HG02840 (cell line): Measurements from ENCODE around the gene LRRC42.
"Not testable (repeated sequence)": the region's sequence is repeated elsewhere in the genome, so short reads cannot be mapped to it uniquely, and the experiment has no call there.

Experiments
- ATAC-seq: cut with Tn5 transposase; IDR thresholded peaks from one replicate; pipeline ENCODE4 v1.9.1; 2021; ENCODE audit warnings: mild to moderate bottlenecking, moderate library complexity, moderate number of reproducible peaks; ENCODE audit not compliant: unreplicated experiment, low FRiP score

Gene LRRC42

DNA sequence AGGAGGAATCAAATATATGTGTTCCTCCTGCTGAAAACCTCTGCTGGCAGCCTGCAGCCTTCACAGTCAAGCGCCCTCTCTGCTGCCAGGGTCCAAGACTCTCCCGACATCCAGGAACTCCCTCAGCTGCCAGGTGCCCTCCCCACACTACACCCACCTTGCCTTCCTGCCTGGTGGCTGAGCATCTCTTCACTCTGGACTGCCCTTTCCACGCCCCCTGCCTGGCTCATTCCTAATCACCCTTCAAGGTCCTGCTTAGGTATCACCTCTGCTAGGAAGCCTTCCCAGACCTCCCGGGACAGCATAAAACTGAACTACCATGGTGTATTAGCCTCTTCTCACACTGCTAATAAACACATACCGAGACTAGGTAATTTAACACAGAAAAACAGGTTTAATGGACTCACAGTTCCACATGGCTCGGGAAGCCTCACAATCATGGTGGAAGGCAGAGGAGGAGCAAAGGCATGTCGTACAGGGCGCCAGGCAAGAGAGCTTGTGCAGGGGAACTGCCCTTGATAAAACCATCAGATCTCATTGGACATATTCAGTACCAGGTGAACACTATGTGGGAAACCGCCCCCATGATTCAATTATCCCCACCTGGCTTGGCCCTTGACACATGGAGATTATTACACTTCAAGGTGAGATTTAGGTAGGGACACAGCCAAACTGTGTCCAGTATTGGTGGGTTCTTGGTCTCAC, 56.5 kb downstream of the LRRC42 start:
- ATAC-seq: no peak

DNA sequence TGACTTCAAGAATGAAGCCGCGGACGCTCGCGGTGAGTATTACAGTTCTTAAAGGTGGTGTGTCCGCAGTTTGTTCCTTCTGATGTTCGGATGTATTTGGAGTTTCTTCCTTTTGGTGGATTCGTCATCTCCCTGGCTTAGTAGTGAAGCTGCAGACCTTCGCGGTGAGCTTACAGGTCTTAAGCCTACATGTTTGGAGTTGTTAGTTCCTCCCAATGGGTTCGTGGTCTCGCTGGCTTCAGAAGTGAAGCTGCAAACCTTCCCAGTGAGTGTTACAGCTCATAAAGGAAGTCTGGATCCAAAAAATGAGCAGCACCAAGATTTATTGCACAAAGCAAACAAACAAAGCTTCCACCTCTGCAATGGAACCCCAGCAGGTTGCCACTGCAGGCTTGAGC, 57.1 kb downstream of the LRRC42 start:
- no peak for ATAC-seq

DNA sequence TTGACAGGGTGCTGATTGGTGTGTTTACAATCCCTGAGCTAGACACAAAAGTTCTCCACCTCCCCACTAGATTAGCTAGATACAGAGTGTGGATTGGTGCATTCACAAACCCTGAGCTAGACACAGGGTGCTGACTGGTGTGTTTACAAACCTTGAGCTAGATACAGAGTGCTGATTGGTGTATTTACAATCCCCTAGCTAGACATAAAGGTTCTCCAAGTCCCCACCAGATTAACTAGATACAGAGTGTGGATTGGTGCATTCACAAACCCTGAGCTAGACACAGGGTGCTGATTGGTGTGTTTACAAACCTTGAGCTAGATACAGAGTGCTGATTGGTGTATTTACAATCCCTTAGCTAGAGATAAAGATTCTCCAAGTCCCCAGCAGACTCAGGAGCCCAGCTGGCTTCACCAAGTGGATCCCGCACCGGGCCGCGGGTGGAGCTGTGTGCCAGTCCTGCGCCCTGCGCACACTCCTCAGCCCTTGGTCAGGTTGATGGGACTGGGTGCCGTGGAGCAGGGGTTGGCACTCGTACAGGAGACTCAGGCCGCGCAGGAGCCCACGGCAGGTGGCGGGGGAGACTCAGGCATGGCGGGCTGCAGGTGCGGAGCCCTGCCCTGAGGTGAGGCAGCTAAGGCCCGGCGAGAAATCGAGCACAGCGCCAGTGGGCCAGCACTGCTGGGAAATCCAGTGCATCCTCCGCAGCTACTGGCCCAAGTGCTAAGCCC, 57.8 kb downstream of the LRRC42 start:
- not testable (repeated sequence) for ATAC-seq

DNA sequence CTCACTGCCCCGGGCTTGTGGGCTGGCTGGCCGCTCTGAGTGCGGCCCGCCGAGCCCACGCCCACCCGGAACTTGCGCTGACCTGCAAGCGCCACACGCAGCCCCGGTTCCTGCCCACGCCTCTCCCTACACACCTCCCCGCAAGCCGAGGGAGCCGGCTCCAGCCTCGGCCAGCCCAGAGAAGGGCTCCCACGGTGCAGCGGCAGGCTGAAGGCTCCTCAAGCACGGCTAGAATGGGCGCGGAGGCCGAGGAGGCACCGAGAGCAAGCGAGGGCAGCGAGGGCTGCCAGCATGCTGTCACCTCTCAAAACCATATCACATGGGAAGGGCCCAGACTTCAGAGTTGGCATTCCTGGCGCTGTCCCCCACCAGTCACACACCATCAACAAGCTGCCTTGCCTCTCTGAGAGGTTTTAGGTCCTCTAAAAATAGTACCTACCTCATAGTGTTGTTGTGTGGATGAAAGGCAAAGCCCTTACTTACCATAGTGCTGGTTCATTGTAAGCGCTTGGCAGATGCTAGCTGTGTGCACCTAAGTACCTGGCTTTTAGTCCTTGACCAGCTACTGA, 58.4 kb downstream of the LRRC42 start:
- no peak for ATAC-seq

DNA sequence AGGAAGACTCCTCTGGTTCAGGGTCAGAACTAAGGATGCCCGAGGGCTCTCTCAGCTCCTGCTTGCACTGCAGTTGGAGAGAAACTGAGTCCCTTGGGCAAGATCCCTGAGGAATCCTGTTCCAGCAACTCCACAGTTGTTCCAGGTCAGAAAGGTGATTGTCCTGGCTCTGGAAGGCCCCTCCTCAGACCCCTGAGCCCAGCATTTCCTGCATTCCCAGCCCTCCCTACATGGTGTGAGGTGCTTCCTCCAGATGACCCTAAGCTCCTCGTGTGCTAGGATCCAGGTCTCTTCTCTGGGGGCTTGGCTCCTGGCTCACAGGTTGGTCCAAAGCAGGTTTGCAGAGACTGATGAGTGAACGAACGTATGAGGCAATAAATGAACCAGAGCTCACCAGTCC, 60.4 kb downstream of the LRRC42 start:
- no peak for ATAC-seq

DNA sequence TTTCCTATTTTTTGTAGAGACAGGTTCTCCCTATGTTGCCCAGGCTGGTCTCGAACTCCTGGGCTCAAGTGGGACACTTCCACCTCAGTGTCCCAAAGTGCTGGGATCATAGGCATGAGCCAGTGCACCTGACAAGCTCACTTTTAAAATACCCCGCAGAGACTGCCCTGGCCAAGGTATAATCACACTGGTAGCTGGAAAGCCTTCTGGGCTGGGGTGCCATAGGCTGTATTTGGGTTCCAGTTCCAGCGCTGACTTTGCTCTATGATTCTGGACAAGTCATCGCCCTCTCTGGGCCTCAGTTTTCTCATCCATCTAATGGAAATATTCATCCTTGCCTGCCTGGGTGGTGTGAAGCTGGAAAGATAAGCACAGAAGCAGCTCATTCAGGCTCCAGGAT, 61.5 kb downstream of the LRRC42 start:
- no peak for ATAC-seq

DNA sequence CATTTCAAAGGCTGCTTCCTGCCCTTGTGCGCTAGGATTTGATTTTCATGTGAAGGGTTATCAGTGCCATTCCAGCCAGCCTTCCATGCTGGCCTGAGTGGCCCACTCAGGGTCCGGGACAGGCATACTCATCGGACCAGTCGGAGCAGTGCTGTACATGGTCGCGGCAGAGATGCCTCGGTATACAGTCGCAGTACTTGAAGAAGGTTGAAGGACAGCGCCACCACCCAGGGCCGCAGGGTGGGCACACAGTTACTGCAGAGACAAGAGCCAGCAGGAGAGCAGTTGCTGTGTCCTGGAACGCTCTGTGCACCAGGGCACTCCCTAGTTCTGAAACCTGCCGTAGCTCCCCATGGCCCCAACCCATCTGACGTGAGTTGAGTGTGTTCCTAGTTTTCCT, 62.7 kb downstream of the LRRC42 start:
- no peak for ATAC-seq

DNA sequence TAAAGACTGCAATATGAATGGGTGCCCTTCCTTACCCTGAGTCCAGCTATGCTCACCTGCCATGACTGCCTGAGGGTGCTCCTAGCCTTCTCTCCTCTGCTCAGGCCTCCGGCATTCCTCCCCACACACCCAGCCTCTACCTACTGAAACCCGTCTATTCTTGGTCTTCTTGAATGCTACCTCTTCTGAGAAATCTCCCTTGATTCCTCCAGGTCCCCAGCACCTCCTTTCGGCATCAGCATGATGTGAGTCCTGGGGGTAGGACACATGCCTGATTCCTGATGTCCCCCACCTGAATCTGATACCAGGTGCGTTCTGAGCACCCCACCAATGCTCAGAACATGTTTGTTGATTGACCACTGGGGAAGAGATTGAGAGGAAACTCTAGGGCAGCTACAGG, 63.3 kb downstream of the LRRC42 start:
- no peak for ATAC-seq

DNA sequence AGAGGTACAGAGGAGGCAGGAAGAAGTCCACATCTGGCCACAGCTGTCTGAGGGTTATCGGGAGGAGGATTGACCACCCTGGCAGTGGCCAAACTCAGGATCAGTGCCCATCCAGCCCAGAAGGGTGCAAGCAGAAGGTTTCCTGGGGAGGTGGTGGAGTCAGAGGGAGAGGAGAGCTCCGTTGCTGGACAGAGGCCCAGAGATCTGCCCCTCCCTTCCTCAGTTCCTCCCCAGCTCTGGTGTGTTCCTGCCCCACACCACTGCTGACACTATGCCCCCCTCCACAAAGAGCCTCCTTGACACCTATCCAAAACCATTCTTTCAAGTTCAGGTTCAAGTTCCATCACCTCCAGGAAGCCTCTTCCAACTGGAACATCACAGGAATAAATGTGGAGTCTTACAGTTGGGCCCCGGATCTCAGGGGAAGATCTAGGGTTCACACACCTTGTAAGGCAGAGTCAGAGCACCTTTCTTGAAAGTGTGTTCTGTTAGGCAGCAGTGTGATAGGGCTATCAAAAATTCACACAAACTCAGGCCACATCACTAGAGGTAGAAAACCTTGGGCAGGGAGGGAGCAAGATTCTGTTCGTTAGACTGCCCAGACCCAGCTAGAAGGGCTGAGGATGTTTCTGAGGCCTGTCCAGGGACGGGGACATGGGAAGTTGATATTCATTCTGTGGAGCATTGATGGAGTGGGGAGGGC, 64.4 kb downstream of the LRRC42 start:
- ATAC-seq: no peak

DNA sequence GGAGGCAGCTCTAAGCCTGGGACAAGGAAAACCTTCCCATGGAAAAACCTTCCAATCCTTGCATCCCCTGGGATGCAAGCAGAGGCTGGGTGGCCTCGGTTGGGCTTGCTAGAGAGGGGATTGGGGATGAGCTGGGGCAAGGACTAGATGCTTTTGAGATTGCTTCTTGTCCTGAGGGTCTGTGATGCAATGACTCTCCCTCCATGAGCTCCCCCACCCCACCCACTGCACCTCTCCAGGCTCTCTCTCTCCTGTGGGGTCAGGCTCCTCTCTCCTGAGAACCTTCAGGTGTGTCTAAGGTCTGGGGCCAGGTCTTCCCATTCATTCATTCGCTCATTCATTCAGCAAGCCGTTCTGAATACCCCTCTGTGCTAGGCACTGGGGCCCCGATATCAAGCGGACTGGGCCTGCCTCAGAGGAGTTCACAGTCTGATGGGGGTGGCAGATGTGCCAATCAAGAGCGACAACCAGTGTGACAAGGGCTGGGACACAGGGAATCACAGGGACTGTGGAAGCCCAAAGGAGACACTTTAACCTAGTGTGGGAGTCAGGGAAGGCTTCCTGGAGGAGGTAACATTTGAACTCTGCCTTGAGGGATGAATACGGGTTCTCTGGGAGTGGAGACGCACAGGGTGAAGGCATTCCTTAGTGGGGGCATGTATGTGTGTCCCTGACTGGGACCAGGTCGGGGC, 65.3 kb downstream of the LRRC42 start:
- ATAC-seq: no peak

DNA sequence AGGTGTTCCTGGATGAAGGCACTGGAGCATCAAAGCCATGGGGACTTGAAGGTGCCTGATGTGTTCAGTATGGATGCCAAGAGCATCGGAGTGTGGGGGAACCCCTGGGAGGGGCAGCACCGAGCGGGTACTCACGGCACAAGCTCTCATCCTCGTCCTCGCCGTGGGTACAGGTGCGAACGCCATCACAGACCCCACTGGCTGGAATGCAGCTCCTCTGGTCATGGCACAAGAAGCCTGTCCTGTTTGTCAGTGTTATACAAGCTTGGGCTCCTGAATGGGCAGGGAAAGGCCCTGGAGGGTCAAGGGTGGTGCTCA, 65.8 kb downstream of the LRRC42 start:
- ATAC-seq: no peak

DNA sequence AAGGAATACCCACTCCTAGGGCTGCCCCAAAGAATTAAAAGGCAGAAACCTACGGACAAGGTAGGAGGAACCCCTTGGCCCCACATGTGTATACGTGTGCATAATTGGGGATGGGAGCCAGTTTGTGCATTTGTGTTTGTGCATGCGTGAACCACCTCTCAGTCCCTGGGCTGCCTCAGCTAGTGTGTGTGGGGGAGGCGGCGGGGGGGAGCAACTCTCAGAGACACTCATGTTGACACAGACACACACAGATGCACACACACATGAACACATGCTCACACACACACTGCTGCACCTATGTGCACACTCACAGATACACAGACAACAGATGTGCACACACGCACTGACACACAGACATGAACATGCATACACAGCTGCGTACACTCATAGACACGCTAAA, 66.7 kb downstream of the LRRC42 start:
- ATAC-seq: no peak

DNA sequence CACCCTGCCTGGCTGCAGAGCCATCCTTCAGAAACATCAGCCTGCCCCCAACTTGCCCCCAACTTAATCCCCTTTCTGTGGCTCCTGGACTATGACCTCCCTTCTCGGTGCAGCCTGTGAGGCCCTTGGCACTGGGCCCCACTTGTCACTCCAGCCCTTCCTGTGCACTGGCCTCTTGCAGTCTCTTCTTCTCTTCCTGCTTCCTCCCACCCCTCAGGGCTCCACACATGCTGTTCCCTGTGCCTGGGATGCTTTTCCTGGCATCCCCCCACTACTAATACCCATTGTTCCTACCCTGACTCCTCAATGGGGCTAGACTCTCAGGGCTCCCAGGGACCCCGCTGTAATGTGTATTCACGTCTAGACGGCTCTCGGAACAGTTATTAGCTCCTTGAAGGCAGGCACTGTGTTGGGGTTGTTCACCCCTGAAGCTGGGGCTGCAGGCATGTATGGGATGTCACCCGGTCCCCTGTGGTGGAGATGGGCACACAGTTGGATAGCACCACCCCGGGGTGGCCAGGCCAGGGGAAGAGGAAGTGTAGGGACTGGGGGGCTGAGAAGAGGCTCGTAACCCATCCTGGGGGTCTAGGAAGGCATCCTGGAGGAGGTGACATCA, 67.4 kb downstream of the LRRC42 start:
- no peak for ATAC-seq

DNA sequence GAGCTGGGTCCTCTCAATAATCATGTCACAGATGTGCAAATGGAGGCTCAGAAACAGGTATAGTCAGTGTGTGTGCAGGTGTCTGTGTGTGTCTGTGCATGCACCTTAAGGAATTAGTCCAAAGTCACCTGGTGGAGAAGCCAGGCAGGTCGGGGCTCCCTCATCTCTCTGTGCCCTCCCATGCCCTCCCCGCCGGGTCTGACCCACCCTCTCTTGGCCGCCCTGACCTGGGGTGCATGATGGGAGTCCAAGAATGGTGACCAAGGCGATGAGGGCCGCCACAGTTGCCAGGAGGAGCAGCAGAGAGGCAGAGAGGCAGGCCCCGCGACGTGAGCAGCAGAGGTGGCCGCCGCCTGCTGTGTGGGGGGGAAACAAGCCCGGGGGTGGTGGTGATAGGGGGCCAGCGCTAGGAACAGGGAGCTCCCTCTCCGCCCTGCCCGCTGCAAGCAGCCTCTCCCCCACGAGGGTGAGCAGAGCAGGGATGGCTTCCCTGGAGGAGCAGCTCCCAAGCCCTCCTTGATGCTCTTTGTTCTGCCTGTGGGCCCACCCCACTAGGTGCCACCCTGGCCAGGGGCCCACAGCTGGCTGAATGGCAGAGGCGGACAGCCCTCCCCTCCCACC, 68.0 kb downstream of the LRRC42 start:
- ATAC-seq: no peak

DNA sequence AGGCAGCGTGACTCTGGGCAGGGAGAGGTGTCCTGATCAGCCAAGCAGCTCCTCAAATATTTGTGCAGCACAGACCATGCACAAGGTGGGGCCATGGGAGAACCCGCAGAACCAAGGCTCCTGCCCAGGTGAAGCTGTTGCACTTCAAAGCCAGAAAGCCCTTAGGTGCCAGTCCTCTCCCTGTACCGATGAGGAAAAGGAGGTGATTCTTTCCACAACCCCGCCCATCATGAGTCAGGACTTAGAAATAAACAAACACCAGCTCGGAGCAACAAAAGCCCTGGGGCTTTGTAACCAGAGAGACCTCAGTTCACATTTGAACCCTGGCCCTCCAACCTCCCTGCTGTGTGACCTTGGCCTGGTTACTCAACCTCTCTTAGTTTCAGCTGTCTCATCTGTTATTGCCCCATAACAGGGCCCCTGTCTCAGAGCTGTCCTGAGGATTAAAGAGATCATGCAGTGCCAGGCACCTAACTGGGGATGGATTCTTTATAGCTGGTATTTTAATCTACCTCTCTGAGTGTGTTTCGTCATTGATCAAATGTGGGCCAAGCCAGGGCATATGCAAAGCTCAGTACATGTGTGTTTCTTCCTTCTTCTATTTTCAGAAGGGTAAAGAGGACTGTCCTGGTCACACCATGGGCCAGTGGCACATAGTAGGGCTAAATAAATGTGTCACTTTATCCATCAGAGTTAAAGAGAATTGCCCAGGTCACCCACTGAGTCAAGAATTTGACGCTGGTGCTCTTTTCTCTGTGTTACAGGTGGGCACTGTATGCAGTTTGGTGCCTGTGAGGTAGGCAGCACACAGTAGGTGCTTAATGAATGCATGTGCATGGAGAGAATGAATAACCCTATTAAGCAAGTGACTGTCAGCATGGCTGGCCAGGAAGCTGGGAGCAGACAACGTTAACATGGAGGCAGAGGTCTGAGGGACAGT, 70.5 kb downstream of the LRRC42 start:
- ATAC-seq: no peak
